B cell (primary cell): ENCODE data around the gene TAB3. TPM values are rescaled to one million over a fixed set of nuclear protein-coding genes. Genes with fewer than 3 reads are reported as not detected.

Experiments
- ATAC-seq: fragments of 200-7000 bp; cut with Tn5 transposase; one replicate; pipeline ENCODE4 v1.10.0; 2021; ENCODE audit warnings: low read depth, mild to moderate bottlenecking, moderate number of reproducible peaks, moderate library complexity
- CTCF ChIA-PET: fragments of 350-600 bp; sonication (Branson Sonifier 250); formaldehyde crosslinking; loops from one replicate; lab custom pipeline; 2021; ENCODE audit warnings: antibody characterized with exemption, inconsistent platforms; lab: Charles Lee
- POLR2A ChIA-PET: fragments of 350-600 bp; sonication (Branson Sonifier 250); formaldehyde crosslinking; loops from one replicate; lab custom pipeline; 2021; ENCODE audit warnings: antibody characterized with exemption; lab: Charles Lee
- DNase-seq: peaks from one replicate; pipeline ENCODE4 v3.0.0; 2013
- H2AFZ ChIP-seq: 2 replicates; pipeline ENCODE4 v1.6.1; 2012; ENCODE audit warnings: mild to moderate bottlenecking, low read depth, low read length; ENCODE audit not compliant: insufficient read depth, poor library complexity, severe bottlenecking
- H3K27ac ChIP-seq, 2 donors: 1 replicate in 1 of 2; 2 replicates in 1 of 2; pipeline ENCODE4 v1.5.1; 2012 to 2013; ENCODE audit warnings: low read length in 2 of 2, mild to moderate bottlenecking in 2 of 2, moderate library complexity in 1 of 2
- H3K27me3 ChIP-seq, 4 experiments: fragments of 200-600 bp in 1 of 4; sonication (generic) in 1 of 4; replicated peaks in 1 of 4; 1 replicate in 2 of 4; 2 replicates in 2 of 4; pipeline versions ENCODE4 v1.6.1 to v1.7.0; 2013 to 2016; ENCODE audit warnings: low read length in 3 of 4, mild to moderate bottlenecking in 2 of 4, mixed read lengths in 1 of 4, moderate library complexity in 1 of 4; ENCODE audit not compliant: insufficient read depth in 4 of 4, control insufficient read depth in 3 of 4; ENCODE audit errors: control extremely low read depth in 1 of 4
- H3K36me3 ChIP-seq, 2 experiments: replicated peaks in 1 of 2; 1 replicate in 1 of 2; 2 replicates in 1 of 2; pipeline versions ENCODE4 v1.6.1 to v1.7.1; 2013; ENCODE audit warnings: low read length in 1 of 2; ENCODE audit not compliant: insufficient read depth in 2 of 2, control insufficient read depth in 1 of 2; ENCODE audit errors: control extremely low read depth in 1 of 2, extremely low read depth in 1 of 2
- H3K4me1 ChIP-seq, 2 donors: fragments of 200-600 bp in 1 of 2; sonication (generic) in 1 of 2; 1 replicate in 1 of 2; 2 replicates in 1 of 2; pipeline versions ENCODE4 v1.5.1 to v1.6.1; 2013 to 2017; ENCODE audit warnings: low read length in 2 of 2; ENCODE audit not compliant: control insufficient read depth in 2 of 2, insufficient read depth in 2 of 2
- H3K4me2 ChIP-seq: replicated peaks from 2 replicates; pipeline ENCODE3; 2012; ENCODE audit warnings: mild to moderate bottlenecking, low read depth, low read length; ENCODE audit not compliant: poor library complexity, severe bottlenecking
- H3K4me3 ChIP-seq, 5 experiments: fragments of 200-600 bp in 1 of 5; sonication (generic) in 1 of 5; 1 replicate in 3 of 5; 2 replicates in 2 of 5; pipeline versions ENCODE4 v1.5.1 to v1.7.0; 2011 to 2016; ENCODE audit warnings: low read length in 4 of 5, mild to moderate bottlenecking in 4 of 5, low read depth in 2 of 5, control low read depth in 1 of 5, moderate library complexity in 1 of 5; ENCODE audit not compliant: insufficient read depth in 1 of 5; ENCODE audit errors: control extremely low read depth in 1 of 5, extremely low read depth in 1 of 5
- H3K79me2 ChIP-seq: fragments of 200-600 bp; sonication (generic); one replicate; pipeline ENCODE4 v1.6.0; 2016; ENCODE audit warnings: low read length; ENCODE audit not compliant: control insufficient read depth, insufficient read depth
- H3K9ac ChIP-seq: fragments of 200-600 bp; sonication (generic); 2 replicates; pipeline ENCODE4 v1.6.1; 2017; ENCODE audit warnings: mild to moderate bottlenecking, low read length, moderate library complexity
- H3K9me3 ChIP-seq, 3 donors: one replicate each; pipeline versions ENCODE4 v1.6.1 to v1.7.1; 2013; ENCODE audit warnings: low read length in 2 of 3; ENCODE audit not compliant: control insufficient read depth in 2 of 3, insufficient read depth in 1 of 3; ENCODE audit errors: control extremely low read depth in 1 of 3
- H4K20me1 ChIP-seq: 2 replicates; pipeline ENCODE4 v1.6.0; 2012; ENCODE audit warnings: mild to moderate bottlenecking, low read length; ENCODE audit not compliant: insufficient read depth, control insufficient read depth, poor library complexity, severe bottlenecking
- H3K27ac Mint-ChIP-seq: one replicate; pipeline ENCODE4 v1.8.0; 2021; ENCODE audit warnings: mixed read lengths
- H3K27me3 Mint-ChIP-seq: one replicate; pipeline ENCODE4 v1.8.0; 2021; ENCODE audit warnings: mixed read lengths
- H3K4me1 Mint-ChIP-seq: one replicate; pipeline ENCODE4 v1.8.0; 2021; ENCODE audit warnings: mixed read lengths
- H3K4me3 Mint-ChIP-seq: one replicate; pipeline ENCODE4 v1.8.0; 2021; ENCODE audit warnings: mixed read lengths
- H3K9me3 Mint-ChIP-seq: one replicate; pipeline ENCODE4 v1.8.0; 2022; ENCODE audit warnings: mixed read lengths; ENCODE audit not compliant: insufficient read depth
- EZH2 ChIP-seq: IDR thresholded peaks from 2 replicates; pipeline ENCODE4 v1.6.1; 2012; ENCODE audit warnings: borderline replicate concordance, low read depth, mild to moderate bottlenecking, moderate library complexity, low read length; ENCODE audit not compliant: insufficient read depth, poor library complexity, severe bottlenecking
- WGBS: methylation state at CpG from one replicate; pipeline ENCODE4 v1.1.5; 2013; ENCODE audit warnings: missing lambda C conversion rate; ENCODE audit not compliant: insufficient coverage; 5-methylcytosine and 5-hydroxymethylcytosine counted together
- intact Hi-C: fragments of 100-400 bp; cut with micrococcal nuclease; formaldehyde crosslinking; loops from one replicate; pipeline ENCODE4 v1.10.0; 2022
- polyA plus RNA-seq: library from polyadenylated mRNA; depleted of rRNA; stranded (reverse); fragments of >200 nt; gene quantifications from 2 replicates; pipeline ENCODE4 v1.2.3, GENCODE V29; 2012
- total RNA-seq, 2 donors: library from RNA; stranded (reverse); fragments of 120-200 nt in 1 of 2; gene quantifications; 1 replicate in 1 of 2; 2 replicates in 1 of 2; pipeline versions ENCODE4 v1.2.3 to v1.2.4, GENCODE V29; 2013 to 2022
- TF ChIP-seq, protein P1 (sequence below): fragments of 200-600 bp; IDR thresholded peaks from one replicate; pipeline ENCODE4 v1.8.0; 2022; ENCODE audit warnings: antibody characterized with exemption, mild to moderate bottlenecking

TAB3 gene
- total and polyA plus RNA-seq, 2 donors (not counting 1 experiment from before 2014, with no cell fraction given) = 11.4 to 26.5 TPM

DNA sequence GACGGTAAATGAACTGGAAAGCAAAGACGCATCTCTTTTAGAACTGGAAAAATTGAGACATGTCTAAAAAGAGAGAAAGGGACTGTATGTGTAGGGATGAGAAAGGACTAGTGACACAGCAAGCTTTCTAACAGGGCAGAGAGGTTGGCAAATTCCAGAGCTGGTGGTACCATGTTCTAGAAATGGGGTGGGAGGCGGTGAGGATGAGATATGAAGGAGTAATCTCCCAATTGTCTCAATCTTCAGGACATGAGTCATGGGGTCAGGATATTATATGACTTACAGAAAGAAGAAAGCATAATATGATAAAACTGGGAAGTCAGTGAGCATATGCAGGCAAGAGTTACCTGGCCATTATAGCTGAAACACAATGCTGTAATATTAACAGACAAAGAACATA lies 14.2 kb downstream of the TAB3 start:
- peaks cover 27% of the 10 kb centered on the region for H3K4me1 Mint-ChIP-seq
- DNase-seq (no peak), ATAC-seq (no peak)
- H3K27ac Mint-ChIP-seq = no peak overlapping the region
- Histone ChIP-seq H3K4me2 (no peak overlapping the region), H3K4me1 (no peaks in the 10 kb centered on the region), H3K27ac (no peak overlapping the region), H3K79me2 (peaks cover 47% of the 10 kb centered on the region), H3K4me3 (no peak overlapping the region), H4K20me1 (peaks cover 4% of the 10 kb centered on the region), H3K36me3 (no peaks in the 10 kb centered on the region), H3K27me3 (no peaks in the 10 kb centered on the region), H2AFZ (no peak overlapping the region), H3K9ac (no peak overlapping the region), H3K9me3 (no peaks in the 10 kb centered on the region)
- TF ChIP-seq EZH2 = no peak
- TF ChIP-seq, protein P1, sequence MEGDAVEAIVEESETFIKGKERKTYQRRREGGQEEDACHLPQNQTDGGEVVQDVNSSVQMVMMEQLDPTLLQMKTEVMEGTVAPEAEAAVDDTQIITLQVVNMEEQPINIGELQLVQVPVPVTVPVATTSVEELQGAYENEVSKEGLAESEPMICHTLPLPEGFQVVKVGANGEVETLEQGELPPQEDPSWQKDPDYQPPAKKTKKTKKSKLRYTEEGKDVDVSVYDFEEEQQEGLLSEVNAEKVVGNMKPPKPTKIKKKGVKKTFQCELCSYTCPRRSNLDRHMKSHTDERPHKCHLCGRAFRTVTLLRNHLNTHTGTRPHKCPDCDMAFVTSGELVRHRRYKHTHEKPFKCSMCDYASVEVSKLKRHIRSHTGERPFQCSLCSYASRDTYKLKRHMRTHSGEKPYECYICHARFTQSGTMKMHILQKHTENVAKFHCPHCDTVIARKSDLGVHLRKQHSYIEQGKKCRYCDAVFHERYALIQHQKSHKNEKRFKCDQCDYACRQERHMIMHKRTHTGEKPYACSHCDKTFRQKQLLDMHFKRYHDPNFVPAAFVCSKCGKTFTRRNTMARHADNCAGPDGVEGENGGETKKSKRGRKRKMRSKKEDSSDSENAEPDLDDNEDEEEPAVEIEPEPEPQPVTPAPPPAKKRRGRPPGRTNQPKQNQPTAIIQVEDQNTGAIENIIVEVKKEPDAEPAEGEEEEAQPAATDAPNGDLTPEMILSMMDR = no peak
- no peaks in the 10 kb centered on the region for H3K27me3 Mint-ChIP-seq
- ChIA-PET CTCF (no interaction called here), POLR2A (no interaction called here)
- no peaks in the 10 kb centered on the region for H3K9me3 Mint-ChIP-seq
- H3K4me3 Mint-ChIP-seq = no peak overlapping the region
- 100% methylated on average over 2 of the region's 3 CpGs for WGBS
- intact Hi-C loops = no loop called here

DNA sequence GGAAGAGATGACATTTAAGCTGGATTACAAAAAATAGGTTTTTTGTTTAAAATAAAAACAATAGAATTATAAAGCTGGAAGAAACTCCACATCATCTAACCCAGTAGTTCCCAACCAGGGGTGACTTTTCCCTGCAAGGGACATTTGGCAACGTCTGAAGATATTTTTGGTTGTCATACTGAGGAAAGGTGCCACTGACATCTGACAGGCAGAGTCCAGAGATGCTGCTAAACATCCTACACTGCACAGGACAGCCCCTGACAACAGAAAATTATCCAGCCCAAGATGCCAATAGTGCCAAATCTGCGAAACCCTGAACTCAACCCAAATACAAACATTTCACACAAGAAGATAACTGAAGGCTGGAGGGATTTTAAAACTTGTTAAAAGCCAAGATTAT lies 18.5 kb downstream of the TAB3 start:
- Histone ChIP-seq H3K4me1 (no peaks in the 10 kb centered on the region), H3K9ac (no peak overlapping the region), H3K9me3 (no peaks in the 10 kb centered on the region), H3K79me2 (peaks cover 12% of the 10 kb centered on the region), H3K36me3 (peaks cover 0 to 10% of the 10 kb centered on the region in 2 experiments), H2AFZ (no peak overlapping the region), H3K27ac (no peak overlapping the region), H3K4me3 (no peak overlapping the region), H4K20me1 (peaks cover 4% of the 10 kb centered on the region), H3K4me2 (no peak overlapping the region), H3K27me3 (no peaks in the 10 kb centered on the region)
- intact Hi-C loops = no loop called here
- POLR2A ChIA-PET = no interaction called here
- DNase-seq = no peak
- no peak overlapping the region for H3K27ac Mint-ChIP-seq
- CTCF ChIA-PET = no interaction called here
- TF ChIP-seq, protein P1 = no peak
- no peak for TF ChIP-seq EZH2
- H3K9me3 Mint-ChIP-seq = no peaks in the 10 kb centered on the region
- no peaks in the 10 kb centered on the region for H3K27me3 Mint-ChIP-seq
- no peak for ATAC-seq
- H3K4me3 Mint-ChIP-seq = no peak overlapping the region
- H3K4me1 Mint-ChIP-seq = peaks cover 14% of the 10 kb centered on the region
- WGBS = no CpG with 5 or more reads among the region's 2 CpGs
